Smooth muscle cell (in vitro differentiated cells): ENCODE results near the gene SPEF2. TPM values are rescaled to one million over a fixed set of nuclear protein-coding genes. Genes with fewer than 3 reads are reported as not detected.

ENCODE experiments used
- DNase-seq: peaks from one replicate; lab custom pipeline; 2025; ENCODE audit not compliant: unreplicated experiment; lab: John Stamatoyannopoulos, UW
- H2AFZ ChIP-seq: fragments of 200-600 bp; sonication (generic); 2 replicates; pipeline ENCODE4 v1.6.0; 2016; ENCODE audit warnings: antibody characterized with exemption, low read depth, mild to moderate bottlenecking
- H3F3A ChIP-seq: fragments of 200-600 bp; sonication (generic); 2 replicates; pipeline ENCODE4 v1.6.0; 2017; ENCODE audit warnings: antibody characterized with exemption, low read depth
- H3K27ac ChIP-seq: fragments of 200-600 bp; sonication (generic); 2 replicates; pipeline ENCODE4 v1.5.1; 2016; ENCODE audit warnings: low read depth, mild to moderate bottlenecking
- H3K27me3 ChIP-seq: fragments of 200-600 bp; sonication (generic); 2 replicates; pipeline ENCODE4 v1.6.1; 2016; ENCODE audit warnings: low read depth, mild to moderate bottlenecking
- H3K36me3 ChIP-seq: fragments of 200-600 bp; sonication (generic); 2 replicates; pipeline ENCODE4 v1.5.1; 2016; ENCODE audit warnings: low read depth
- H3K4me1 ChIP-seq: fragments of 200-600 bp; sonication (generic); 2 replicates; pipeline ENCODE4 v1.5.1; 2016; ENCODE audit warnings: low read depth
- H3K4me2 ChIP-seq: fragments of 200-600 bp; sonication (generic); 2 replicates; pipeline ENCODE4 v1.6.0; 2016; ENCODE audit warnings: mild to moderate bottlenecking
- H3K4me3 ChIP-seq: fragments of 200-600 bp; sonication (generic); 2 replicates; pipeline ENCODE4 v1.5.1; 2016; ENCODE audit warnings: mild to moderate bottlenecking
- H3K79me2 ChIP-seq: fragments of 200-600 bp; sonication (generic); 2 replicates; pipeline ENCODE4 v1.6.0; 2016; ENCODE audit warnings: low read depth, mild to moderate bottlenecking
- H3K9ac ChIP-seq: fragments of 200-600 bp; sonication (generic); 2 replicates; pipeline ENCODE4 v1.6.0; 2016; ENCODE audit warnings: low read depth
- H3K9me3 ChIP-seq: fragments of 200-600 bp; sonication (generic); replicated peaks from 2 replicates; pipeline ENCODE4 v1.5.1; 2016; ENCODE audit warnings: low read depth
- H4K20me1 ChIP-seq: fragments of 200-600 bp; sonication (generic); 2 replicates; pipeline ENCODE4 v1.6.0; 2016; ENCODE audit warnings: low read depth
- WGBS: methylation state at CpG from one replicate; pipeline ENCODE4 v1.1.7; 2016; ENCODE audit warnings: low lambda C conversion rate; 5-methylcytosine and 5-hydroxymethylcytosine counted together
- polyA plus RNA-seq: library from polyadenylated mRNA; unstranded; fragments of >200 nt; fragmentation: Nextera tagmentation; extraction: Ambion mirVana; gene quantifications from 2 replicates; pipeline ENCODE4 v1.2.1, GENCODE V29; 2016
- total RNA-seq: library from RNA; depleted of rRNA; stranded (reverse); fragments of >200 nt; gene quantifications from 2 replicates; pipeline ENCODE4 v1.2.3, GENCODE V29; 2014
- TF ChIP-seq, protein P1 (sequence below): fragments of 200-600 bp; sonication (generic); IDR thresholded peaks from 2 replicates; pipeline ENCODE4 v1.5.1; 2017; ENCODE audit warnings: borderline replicate concordance, mild to moderate bottlenecking, antibody characterized with exemption; ENCODE audit not compliant: insufficient read depth, poor library complexity, severe bottlenecking

The SPEF2 gene
- total and polyA plus RNA-seq, 2 experiments from 2014 or later: 3.1 to 4.8 TPM

DNA sequence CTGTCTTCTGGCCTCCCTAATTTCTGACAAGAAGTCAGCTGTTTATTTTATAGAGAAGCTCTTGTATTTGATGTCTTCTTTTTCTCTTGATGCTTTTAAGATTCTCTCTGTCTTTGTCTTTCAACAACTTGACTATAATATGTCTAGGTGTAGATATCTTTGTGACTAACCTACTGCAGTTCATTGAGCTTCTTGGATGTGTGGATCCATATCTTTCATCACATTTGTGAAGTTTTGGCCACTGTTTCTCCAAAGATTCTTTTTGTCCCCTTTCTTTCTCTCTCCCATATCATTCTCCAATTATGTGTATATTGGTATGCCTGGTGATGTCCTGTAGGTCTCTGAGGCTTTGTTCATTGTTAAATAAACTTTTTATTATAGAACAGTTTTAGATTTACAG lies 16.7 kb downstream of the SPEF2 start:
- Histone ChIP-seq H4K20me1 (no peaks in the 10 kb centered on the region), H3K27ac (no peak overlapping the region), H3F3A (no peaks in the 10 kb centered on the region), H3K4me3 (no peak overlapping the region), H3K36me3 (peaks cover 3% of the 10 kb centered on the region), H3K9ac (no peak overlapping the region), H3K27me3 (no peaks in the 10 kb centered on the region), H3K9me3 (peaks cover 4% of the 10 kb centered on the region), H2AFZ (no peak overlapping the region), H3K4me2 (no peak overlapping the region), H3K79me2 (no peaks in the 10 kb centered on the region), H3K4me1 (no peaks in the 10 kb centered on the region)
- DNase-seq: no peak
- TF ChIP-seq, protein P1, sequence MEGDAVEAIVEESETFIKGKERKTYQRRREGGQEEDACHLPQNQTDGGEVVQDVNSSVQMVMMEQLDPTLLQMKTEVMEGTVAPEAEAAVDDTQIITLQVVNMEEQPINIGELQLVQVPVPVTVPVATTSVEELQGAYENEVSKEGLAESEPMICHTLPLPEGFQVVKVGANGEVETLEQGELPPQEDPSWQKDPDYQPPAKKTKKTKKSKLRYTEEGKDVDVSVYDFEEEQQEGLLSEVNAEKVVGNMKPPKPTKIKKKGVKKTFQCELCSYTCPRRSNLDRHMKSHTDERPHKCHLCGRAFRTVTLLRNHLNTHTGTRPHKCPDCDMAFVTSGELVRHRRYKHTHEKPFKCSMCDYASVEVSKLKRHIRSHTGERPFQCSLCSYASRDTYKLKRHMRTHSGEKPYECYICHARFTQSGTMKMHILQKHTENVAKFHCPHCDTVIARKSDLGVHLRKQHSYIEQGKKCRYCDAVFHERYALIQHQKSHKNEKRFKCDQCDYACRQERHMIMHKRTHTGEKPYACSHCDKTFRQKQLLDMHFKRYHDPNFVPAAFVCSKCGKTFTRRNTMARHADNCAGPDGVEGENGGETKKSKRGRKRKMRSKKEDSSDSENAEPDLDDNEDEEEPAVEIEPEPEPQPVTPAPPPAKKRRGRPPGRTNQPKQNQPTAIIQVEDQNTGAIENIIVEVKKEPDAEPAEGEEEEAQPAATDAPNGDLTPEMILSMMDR: no peak

DNA sequence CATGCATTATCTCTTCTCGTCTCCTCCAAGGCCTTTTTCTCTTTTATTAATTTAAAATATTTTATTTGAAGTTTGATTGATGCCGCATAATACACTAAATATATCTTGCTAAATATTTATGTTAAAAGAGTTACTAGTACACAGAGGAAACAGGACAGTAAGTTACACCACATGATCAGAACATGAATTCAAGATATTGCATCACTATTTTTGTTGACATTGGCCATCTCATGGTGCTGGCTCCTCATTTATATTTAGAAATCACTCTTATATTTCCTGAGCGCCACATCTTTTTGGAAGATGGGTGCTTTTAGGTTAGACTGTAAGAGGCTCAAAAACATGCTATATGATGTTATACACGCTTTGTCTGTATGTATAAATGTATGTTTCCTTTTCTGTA lies 23.0 kb downstream of the SPEF2 start:
- 83% methylated on average over 4 of the region's 4 CpGs for WGBS
- no peaks in the 10 kb centered on the region for H3K4me1 ChIP-seq
- DNase-seq: no peak

DNA sequence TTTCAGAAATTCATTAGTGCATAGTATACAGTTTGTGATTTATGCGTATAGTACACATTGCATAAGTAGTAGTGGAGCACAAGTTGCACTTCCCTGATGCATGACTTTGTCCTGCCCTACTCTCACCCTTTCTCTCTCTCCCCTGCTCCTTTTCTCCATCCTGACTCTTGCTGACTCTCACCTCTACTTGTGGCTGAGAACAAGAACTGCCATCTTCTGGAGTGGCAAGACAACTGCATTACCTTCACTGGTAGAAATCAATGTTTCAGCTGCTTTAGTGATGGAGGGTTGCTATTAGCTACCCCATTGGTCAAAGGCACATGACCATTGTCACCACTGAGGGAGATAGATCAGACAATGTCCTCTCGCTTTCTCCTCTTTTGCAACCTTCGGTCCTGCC lies 26.9 kb downstream of the SPEF2 start:
- H3K4me1 ChIP-seq: no peaks in the 10 kb centered on the region
- no peak overlapping the region for H3K4me3 ChIP-seq
- no peak for DNase-seq
- H3F3A ChIP-seq: no peaks in the 10 kb centered on the region
- no peak overlapping the region for H3K4me2 ChIP-seq
- no peaks in the 10 kb centered on the region for H3K27me3 ChIP-seq
- H3K36me3 ChIP-seq: no peaks in the 10 kb centered on the region
- no peaks in the 10 kb centered on the region for H3K79me2 ChIP-seq
- no peak overlapping the region for H3K9ac ChIP-seq
- TF ChIP-seq, protein P1: peak; percentile 5
- no peaks in the 10 kb centered on the region for H4K20me1 ChIP-seq
- no peak overlapping the region for H3K27ac ChIP-seq
- WGBS: 96% methylated on average over 3 of the region's 3 CpGs
- H3K9me3 ChIP-seq: no peaks in the 10 kb centered on the region
- no peak overlapping the region for H2AFZ ChIP-seq

More for the DNA sequence above, 23.0 kb downstream of the SPEF2 start:
- TF ChIP-seq, protein P1: no peak
- H2AFZ ChIP-seq: no peak overlapping the region
- H3K27me3 ChIP-seq: no peaks in the 10 kb centered on the region
- H3K9ac ChIP-seq: no peak overlapping the region
- H3K79me2 ChIP-seq: no peaks in the 10 kb centered on the region
- H3K27ac ChIP-seq: no peak overlapping the region
- no peak overlapping the region for H3K4me3 ChIP-seq
- no peaks in the 10 kb centered on the region for H4K20me1 ChIP-seq
- H3K36me3 ChIP-seq: no peaks in the 10 kb centered on the region
- no peak overlapping the region for H3K4me2 ChIP-seq
- no peaks in the 10 kb centered on the region for H3F3A ChIP-seq
- no peaks in the 10 kb centered on the region for H3K9me3 ChIP-seq

DNA sequence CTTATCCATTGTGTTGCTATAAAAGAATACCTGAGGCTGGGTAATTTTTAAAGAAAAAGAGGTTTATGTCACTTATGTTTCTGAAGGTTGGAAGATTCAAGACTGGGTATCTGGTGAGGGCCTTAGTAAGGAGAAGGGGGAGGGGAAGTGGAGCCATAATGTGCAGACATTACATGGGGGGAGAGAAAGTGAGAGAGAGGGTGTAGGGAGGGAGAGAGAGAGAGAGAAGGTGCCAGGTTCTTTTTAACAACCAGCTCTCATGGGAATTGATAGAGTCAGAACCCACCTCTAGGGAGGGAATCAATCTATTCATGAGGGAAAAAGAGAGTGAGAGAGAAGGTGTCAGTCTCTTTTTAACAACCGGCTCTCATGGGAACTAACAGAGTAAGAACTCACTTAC lies 29.5 kb downstream of the SPEF2 start:
- no peaks in the 10 kb centered on the region for H3F3A ChIP-seq
- no peaks in the 10 kb centered on the region for H3K36me3 ChIP-seq
- H3K4me3 ChIP-seq: no peak overlapping the region
- no peak overlapping the region for H3K4me2 ChIP-seq
- no peaks in the 10 kb centered on the region for H3K9me3 ChIP-seq
- H2AFZ ChIP-seq: no peak overlapping the region
- H3K9ac ChIP-seq: no peak overlapping the region
- no peaks in the 10 kb centered on the region for H4K20me1 ChIP-seq
- no peak for DNase-seq
- no peak overlapping the region for H3K27ac ChIP-seq
- TF ChIP-seq, protein P1: no peak
- 91% methylated on average over 1 of the region's 1 CpG for WGBS
- no peaks in the 10 kb centered on the region for H3K4me1 ChIP-seq
- no peaks in the 10 kb centered on the region for H3K27me3 ChIP-seq
- no peaks in the 10 kb centered on the region for H3K79me2 ChIP-seq
